ENCODE measurements around the gene PHB1. TPM values are rescaled to one million over a fixed set of nuclear protein-coding genes. Genes with fewer than 3 reads are reported as not detected.
"Not testable (repeated sequence)": the region's sequence is repeated elsewhere in the genome, so short reads cannot be mapped to it uniquely, and the experiment has no call there.

PHB1 gene
- total and polyA plus RNA-seq, 2 of the 8 experiments (the other 6 are each of a cell fraction or from before 2014, with no cell fraction given) = 386 to 597 TPM

GRCh38 chr17:49422714-49423113 is 8.0 kb upstream of the PHB1 start (continued):
- TF ChIP-seq BCL11A (IDR thresholded peaks at IDR 0.05; ENCODE audit: low read depth in 2 of 2, low read length in 2 of 2) (no peak), RAD21 (IDR thresholded peaks at IDR 0.05 in 1 of 2, conservative IDR thresholded peaks at IDR 0.05 in 1 of 2; ENCODE audit: low read depth in 2 of 2, low read length in 2 of 2) (no peak), SP1 (IDR thresholded peaks at IDR 0.05; ENCODE audit: low read depth, low read length) (no peak), SP4 (IDR thresholded peaks at IDR 0.05; ENCODE audit: low read length) (no peak), TBP (IDR thresholded peaks at IDR 0.05; ENCODE audit: low read depth, low read length) (no peak), JUN (IDR thresholded peaks at IDR 0.05; ENCODE audit: low read depth, low read length) (no peak), POLR2AphosphoS5 (IDR thresholded peaks at IDR 0.05; ENCODE audit: low read depth, low read length) (no peak), CHD2 (IDR thresholded peaks at IDR 0.05; ENCODE audit: low read length) (no peak), TEAD4 (IDR thresholded peaks at IDR 0.05; ENCODE audit: low read depth, low read length) (no peak)

DNA sequence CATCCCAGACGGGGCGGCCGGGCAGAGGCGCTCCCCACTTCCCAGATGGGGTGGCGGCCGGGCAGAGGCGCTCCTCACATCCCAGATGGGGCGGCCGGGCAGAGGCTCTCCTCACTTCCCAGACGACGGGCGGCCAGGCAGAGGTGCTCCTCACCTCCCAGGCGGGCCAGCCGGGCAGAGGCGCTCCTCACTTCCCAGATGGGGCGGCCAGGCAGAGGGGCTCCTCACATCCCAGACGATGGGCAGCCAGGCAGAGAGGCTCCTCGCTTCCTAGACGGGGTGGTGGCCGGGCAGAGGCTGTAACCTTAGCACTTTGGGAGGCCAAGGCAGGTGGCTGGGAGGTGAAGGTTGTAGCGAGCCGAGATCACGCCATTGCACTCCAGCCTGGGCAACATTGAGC is 5.1 kb upstream of the PHB1 start:
- not testable (repeated sequence) for H2AK5ac ChIP-seq (ENCODE audit: low read depth, low read length); FAIRE-seq

More for the DNA sequence above, 5.1 kb upstream of the PHB1 start:
- H3K4me1 ChIP-seq (replicated peaks in 1 of 4; ENCODE audit: control insufficient read depth in 3 of 4, insufficient read depth in 4 of 4, low read length in 3 of 4); H2BK12ac ChIP-seq (ENCODE audit: low read depth, low read length); H2BK20ac ChIP-seq (ENCODE audit: low read length); H3K56ac ChIP-seq (replicated peaks; ENCODE audit: insufficient read length, low read depth, low read length); H3K79me1 ChIP-seq (ENCODE audit: low read depth, low read length); H3K36me3 ChIP-seq (ENCODE audit: control insufficient read depth in 2 of 4, insufficient read depth in 4 of 4, low read length in 3 of 4); CTCF ChIA-PET (ENCODE audit: partially characterized antibody); H2BK15ac ChIP-seq (ENCODE audit: low read length); H2BK120ac ChIP-seq (replicated peaks; ENCODE audit: low read depth, low read length); H4K91ac ChIP-seq (replicated peaks; ENCODE audit: insufficient read length, low read length); H3K27me3 ChIP-seq (replicated peaks in 1 of 4; ENCODE audit: control insufficient read depth in 3 of 4, extremely low read depth in 1 of 4, insufficient read depth in 3 of 4, low read length in 3 of 4); H3K27ac ChIP-seq (ENCODE audit: low read depth, low read length); POLR2A ChIA-PET (ENCODE audit: partially characterized antibody); H3K79me2 ChIP-seq (ENCODE audit: control insufficient read depth in 1 of 2, insufficient read depth in 2 of 2, low read length in 2 of 2); H2BK5ac ChIP-seq (ENCODE audit: low read depth, low read length); H3K9ac ChIP-seq (replicated peaks in 1 of 4; ENCODE audit: extremely low read depth in 1 of 4, low read depth in 3 of 4, low read length in 3 of 4); DNase-seq (ENCODE audit: low read depth in 1 of 2, low spot score in 2 of 2); H4K20me1 ChIP-seq (replicated peaks in 1 of 2; ENCODE audit: control insufficient read depth in 1 of 2, insufficient read depth in 2 of 2, low read length in 2 of 2); H3K18ac ChIP-seq (ENCODE audit: extremely low read depth, low read length); H3K4me3 ChIP-seq (ENCODE audit: extremely low read depth in 1 of 4, insufficient read depth in 2 of 4, low read depth in 3 of 4, low read length in 4 of 4); H3K14ac ChIP-seq (ENCODE audit: insufficient read length); H3K4me2 ChIP-seq (ENCODE audit: insufficient read depth in 1 of 2, low read depth in 2 of 2, low read length in 2 of 2); H3K23ac ChIP-seq (ENCODE audit: insufficient read length); H4K8ac ChIP-seq (ENCODE audit: extremely low read depth, insufficient read depth, low read length); H4K5ac ChIP-seq (ENCODE audit: insufficient read length, low read depth, low read length); H2AFZ ChIP-seq (ENCODE audit: low read length); H3K23me2 ChIP-seq (ENCODE audit: low read depth, low read length); H3K4ac ChIP-seq (replicated peaks; ENCODE audit: insufficient read length, low read depth, low read length): not testable (repeated sequence)
- H3K9me3 ChIP-seq (ENCODE audit: insufficient read depth in 2 of 2, low read depth in 1 of 2, low read length in 1 of 2) = peaks cover 5 to 14% of the 10 kb centered on the region in 2 experiments; a peak in 2 of 4 replicates
- WGBS, 2 experiments (ENCODE audit: extremely low coverage in 1 of 2, insufficient coverage in 1 of 2, insufficient read length in 1 of 2, insufficient replicate concordance in 2 of 2, low coverage in 1 of 2, low lambda C conversion rate in 2 of 2, missing lambda C conversion rate in 1 of 2) = 94% methylated on average over 13 of the region's 23 CpGs; no CpG with 5 or more reads in 1 of the 2 experiments
